Lower lobe of right lung (tissue), 2 donors: ENCODE measurements around the gene CD247. TPM values are rescaled to one million over a fixed set of nuclear protein-coding genes. Genes with fewer than 3 reads are reported as not detected.

Source experiments
- ATAC-seq, 2 donors: fragments of 200-7000 bp; cut with Tn5 transposase; one replicate each; pipeline ENCODE4 v1.9.1; 2020 to 2022; ENCODE audit warnings: mild to moderate bottlenecking in 2 of 2, moderate library complexity in 2 of 2
- DNase-seq: peaks from one replicate; pipeline ENCODE4 v3.0.0-alpha.2; 2020
- H3K27ac ChIP-seq: fragments of 200-600 bp; one replicate; pipeline ENCODE4 v1.8.0; 2022
- H3K27me3 ChIP-seq: fragments of 200-600 bp; one replicate; pipeline ENCODE4 v1.8.0; 2022; ENCODE audit warnings: low read depth
- H3K36me3 ChIP-seq: fragments of 200-600 bp; one replicate; pipeline ENCODE4 v1.8.0; 2022; ENCODE audit warnings: mild to moderate bottlenecking
- H3K4me1 ChIP-seq: fragments of 200-600 bp; one replicate; pipeline ENCODE4 v1.8.0; 2022
- H3K4me3 ChIP-seq: fragments of 200-600 bp; one replicate; pipeline ENCODE4 v1.8.0; 2022; ENCODE audit warnings: mild to moderate bottlenecking
- H3K9me3 ChIP-seq: fragments of 200-600 bp; one replicate; pipeline ENCODE4 v1.8.0; 2022
- CTCF ChIP-seq: fragments of 200-600 bp; IDR thresholded peaks from one replicate; pipeline ENCODE4 v1.8.0; 2022; ENCODE audit warnings: antibody characterized with exemption, mild to moderate bottlenecking
- intact Hi-C: fragments of 100-400 bp; cut with DNase I; formaldehyde crosslinking; loops from one replicate; pipeline ENCODE4 v1.11.0; 2022
- total RNA-seq: library from RNA; stranded (reverse); fragmentation: NEBNext Ultra II Directional; extraction: Animal tissue kit (Norgen Biotek cat#: 25700); gene quantifications from one replicate; pipeline ENCODE4 v1.2.1, GENCODE V29; 2021
- donor health status: DM: no; HTN: yes; CAD: no; lungs with severe emphysema.

Gene CD247
- total RNA-seq, 1 donor from 2014 or later, result 8.7 TPM

- Histone ChIP-seq H3K27ac (no peak overlapping the region), H3K36me3 (peaks cover 13% of the 10 kb centered on the region), H3K4me1 (no peaks in the 10 kb centered on the region), H3K4me3 (no peak overlapping the region), H3K27me3 (no peaks in the 10 kb centered on the region), H3K9me3 (no peaks in the 10 kb centered on the region)
- no peak for DNase-seq
- no peak for TF ChIP-seq CTCF
- intact Hi-C loops, result no loop called here
- ATAC-seq, result peak in 1 of 2 donors; percentile 50
Measured at GRCh38 chr1:167413328-167413727, 105.0 kb downstream of the CD247 start.

- Histone ChIP-seq H3K27me3 (no peaks in the 10 kb centered on the region), H3K4me1 (no peaks in the 10 kb centered on the region), H3K9me3 (no peaks in the 10 kb centered on the region), H3K27ac (no peak overlapping the region), H3K4me3 (no peak overlapping the region), H3K36me3 (peaks cover 13% of the 10 kb centered on the region)
- DNase-seq (no peak), ATAC-seq (no peak)
- intact Hi-C loops, result no loop called here
- TF ChIP-seq CTCF, result no peak
Measured at GRCh38 chr1:167412920-167413319, 105.4 kb downstream of the CD247 start.

- no peak for TF ChIP-seq CTCF
- ATAC-seq, result no peak
- H3K36me3 ChIP-seq, result peaks cover 13% of the 10 kb centered on the region
- H3K27me3 ChIP-seq, result no peaks in the 10 kb centered on the region
- no peak overlapping the region for H3K27ac ChIP-seq
- no peak for DNase-seq
- H3K4me3 ChIP-seq, result no peak overlapping the region
- no peaks in the 10 kb centered on the region for H3K9me3 ChIP-seq
- no peaks in the 10 kb centered on the region for H3K4me1 ChIP-seq
- intact Hi-C loops, result no loop called here
Measured at GRCh38 chr1:167412072-167412471, 106.3 kb downstream of the CD247 start.

GRCh38 chr1:167409183-167409582 lies 109.1 kb downstream of the CD247 start:
- ATAC-seq (no peak), DNase-seq (no peak)

GRCh38 chr1:167408355-167408754 lies 110.0 kb downstream of the CD247 start:
- Histone ChIP-seq H3K27me3 (no peaks in the 10 kb centered on the region), H3K36me3 (peaks cover 13% of the 10 kb centered on the region), H3K27ac (no peak overlapping the region), H3K9me3 (no peaks in the 10 kb centered on the region), H3K4me3 (no peak overlapping the region), H3K4me1 (no peaks in the 10 kb centered on the region)
- TF ChIP-seq CTCF, result no peak
- intact Hi-C loops, result no loop called here
- DNase-seq, result no peak
- no peak for ATAC-seq

More at GRCh38 chr1:167409183-167409582, 109.1 kb downstream of the CD247 start:
- no peaks in the 10 kb centered on the region for H3K27me3 ChIP-seq
- H3K4me3 ChIP-seq, result no peak overlapping the region
- H3K4me1 ChIP-seq, result no peaks in the 10 kb centered on the region
- intact Hi-C loops, result no loop called here
- no peaks in the 10 kb centered on the region for H3K9me3 ChIP-seq
- H3K36me3 ChIP-seq, result peaks cover 13% of the 10 kb centered on the region
- H3K27ac ChIP-seq, result no peak overlapping the region
- TF ChIP-seq CTCF, result no peak

GRCh38 chr1:167404908-167405307 lies 113.4 kb downstream of the CD247 start:
- TF ChIP-seq CTCF, result no peak
- intact Hi-C loops, result no loop called here
- peaks cover 23% of the 10 kb centered on the region for H3K36me3 ChIP-seq
- H3K27ac ChIP-seq, result no peak overlapping the region
- H3K4me3 ChIP-seq, result no peak overlapping the region
- no peak for DNase-seq
- no peak for ATAC-seq
- no peaks in the 10 kb centered on the region for H3K4me1 ChIP-seq
- no peaks in the 10 kb centered on the region for H3K9me3 ChIP-seq
- H3K27me3 ChIP-seq, result no peaks in the 10 kb centered on the region
